ENCODE results near the gene GASK1A. TPM values are rescaled to one million over a fixed set of nuclear protein-coding genes. Genes with fewer than 3 reads are reported as not detected.

GASK1A gene
- total RNA-seq, 1 donor from 2014 or later, result 0.72 TPM

GRCh38 chr3:43079536-43080332, 100.6 kb downstream of the GASK1A start:
- H3K36me3 Mint-ChIP-seq (ENCODE audit: low read depth, unreplicated experiment), result peaks cover 31% of the 10 kb centered on the region
- no peak overlapping the region for H3K27ac Mint-ChIP-seq (ENCODE audit: unreplicated experiment)
- H3K27me3 Mint-ChIP-seq (ENCODE audit: unreplicated experiment), result peaks cover 4% of the 10 kb centered on the region
- TF ChIP-seq, protein P1, sequence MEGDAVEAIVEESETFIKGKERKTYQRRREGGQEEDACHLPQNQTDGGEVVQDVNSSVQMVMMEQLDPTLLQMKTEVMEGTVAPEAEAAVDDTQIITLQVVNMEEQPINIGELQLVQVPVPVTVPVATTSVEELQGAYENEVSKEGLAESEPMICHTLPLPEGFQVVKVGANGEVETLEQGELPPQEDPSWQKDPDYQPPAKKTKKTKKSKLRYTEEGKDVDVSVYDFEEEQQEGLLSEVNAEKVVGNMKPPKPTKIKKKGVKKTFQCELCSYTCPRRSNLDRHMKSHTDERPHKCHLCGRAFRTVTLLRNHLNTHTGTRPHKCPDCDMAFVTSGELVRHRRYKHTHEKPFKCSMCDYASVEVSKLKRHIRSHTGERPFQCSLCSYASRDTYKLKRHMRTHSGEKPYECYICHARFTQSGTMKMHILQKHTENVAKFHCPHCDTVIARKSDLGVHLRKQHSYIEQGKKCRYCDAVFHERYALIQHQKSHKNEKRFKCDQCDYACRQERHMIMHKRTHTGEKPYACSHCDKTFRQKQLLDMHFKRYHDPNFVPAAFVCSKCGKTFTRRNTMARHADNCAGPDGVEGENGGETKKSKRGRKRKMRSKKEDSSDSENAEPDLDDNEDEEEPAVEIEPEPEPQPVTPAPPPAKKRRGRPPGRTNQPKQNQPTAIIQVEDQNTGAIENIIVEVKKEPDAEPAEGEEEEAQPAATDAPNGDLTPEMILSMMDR (IDR thresholded peaks at IDR 0.05; ENCODE audit: unreplicated experiment), result no peak
- peak overlapping the region; percentile 37 for H3K4me3 Mint-ChIP-seq (ENCODE audit: unreplicated experiment)
- no peak for DNase-seq (ENCODE audit: low spot score)
- no peaks in the 10 kb centered on the region for H3K9me3 Mint-ChIP-seq (ENCODE audit: unreplicated experiment)
- H3K4me1 Mint-ChIP-seq (ENCODE audit: unreplicated experiment), result no peaks in the 10 kb centered on the region

GRCh38 chr3:43080726-43081568, 101.8 kb downstream of the GASK1A start:
- H3K27ac Mint-ChIP-seq (ENCODE audit: unreplicated experiment), result no peak overlapping the region
- no peak for DNase-seq (ENCODE audit: low spot score)
- no peaks in the 10 kb centered on the region for H3K4me1 Mint-ChIP-seq (ENCODE audit: unreplicated experiment)
- H3K27me3 Mint-ChIP-seq (ENCODE audit: unreplicated experiment), result peaks cover 4% of the 10 kb centered on the region
- TF ChIP-seq, protein P1 (IDR thresholded peaks at IDR 0.05; ENCODE audit: unreplicated experiment), result no peak
- no peaks in the 10 kb centered on the region for H3K9me3 Mint-ChIP-seq (ENCODE audit: unreplicated experiment)
- peaks cover 31% of the 10 kb centered on the region for H3K36me3 Mint-ChIP-seq (ENCODE audit: low read depth, unreplicated experiment)
- H3K4me3 Mint-ChIP-seq (ENCODE audit: unreplicated experiment), result peak overlapping the region; percentile 80

GRCh38 chr3:43081796-43082195, 102.7 kb downstream of the GASK1A start:
- Mint-ChIP-seq H3K4me3 (ENCODE audit: unreplicated experiment) (no peak overlapping the region), H3K27me3 (ENCODE audit: unreplicated experiment) (peaks cover 4% of the 10 kb centered on the region), H3K4me1 (ENCODE audit: unreplicated experiment) (no peaks in the 10 kb centered on the region), H3K9me3 (ENCODE audit: unreplicated experiment) (no peaks in the 10 kb centered on the region), H3K36me3 (ENCODE audit: low read depth, unreplicated experiment) (peaks cover 31% of the 10 kb centered on the region), H3K27ac (ENCODE audit: unreplicated experiment) (no peak overlapping the region)
- TF ChIP-seq, protein P1 (IDR thresholded peaks at IDR 0.05; ENCODE audit: unreplicated experiment), result no peak
- no peak for DNase-seq (ENCODE audit: low spot score)

GRCh38 chr3:43082457-43082856, 103.3 kb downstream of the GASK1A start:
- no peaks in the 10 kb centered on the region for H3K9me3 Mint-ChIP-seq (ENCODE audit: unreplicated experiment)
- no peak overlapping the region for H3K4me3 Mint-ChIP-seq (ENCODE audit: unreplicated experiment)
- DNase-seq (ENCODE audit: low spot score), result no peak
- TF ChIP-seq, protein P1 (IDR thresholded peaks at IDR 0.05; ENCODE audit: unreplicated experiment), result no peak
- peaks cover 31% of the 10 kb centered on the region for H3K36me3 Mint-ChIP-seq (ENCODE audit: low read depth, unreplicated experiment)
- H3K27me3 Mint-ChIP-seq (ENCODE audit: unreplicated experiment), result peaks cover 4% of the 10 kb centered on the region
- no peak overlapping the region for H3K27ac Mint-ChIP-seq (ENCODE audit: unreplicated experiment)
- no peaks in the 10 kb centered on the region for H3K4me1 Mint-ChIP-seq (ENCODE audit: unreplicated experiment)
